PFSK-1 (cell line): ENCODE data around the gene OR5A1.

Experiments
- FOXP2 ChIP-seq: optimal IDR thresholded peaks from 2 replicates; pipeline ENCODE3; 2011; ENCODE audit warnings: borderline replicate concordance, control low read depth, inconsistent platforms; ENCODE audit not compliant: insufficient read depth; ENCODE audit errors: extremely low read length, extremely low read depth
- POLR2AphosphoS5 ChIP-seq: IDR thresholded peaks from 2 replicates; pipeline ENCODE4 v1.6.1; 2012; ENCODE audit warnings: low read depth, mild to moderate bottlenecking, control low read depth, low read length, moderate library complexity
- REST ChIP-seq, 2 experiments: IDR thresholded peaks; 2 replicates each; pipeline versions ENCODE4 v1.6.1 to v1.8.0; 2011 to 2012; ENCODE audit warnings: low read depth in 2 of 2, low read length in 2 of 2, control low read depth in 1 of 2, inconsistent platforms in 1 of 2, mild to moderate bottlenecking in 1 of 2, moderate library complexity in 1 of 2; ENCODE audit not compliant: insufficient read depth in 1 of 2
- SIN3A ChIP-seq: IDR thresholded peaks from 2 replicates; pipeline ENCODE4 v1.6.1; 2012; ENCODE audit warnings: mild to moderate bottlenecking, low read length, moderate library complexity, borderline replicate concordance; ENCODE audit not compliant: insufficient read depth
- TAF1 ChIP-seq: IDR thresholded peaks from 2 replicates; pipeline ENCODE4 v1.6.1; 2012; ENCODE audit warnings: low read length, control low read depth, borderline replicate concordance; ENCODE audit not compliant: insufficient read depth

OR5A1 gene

DNA sequence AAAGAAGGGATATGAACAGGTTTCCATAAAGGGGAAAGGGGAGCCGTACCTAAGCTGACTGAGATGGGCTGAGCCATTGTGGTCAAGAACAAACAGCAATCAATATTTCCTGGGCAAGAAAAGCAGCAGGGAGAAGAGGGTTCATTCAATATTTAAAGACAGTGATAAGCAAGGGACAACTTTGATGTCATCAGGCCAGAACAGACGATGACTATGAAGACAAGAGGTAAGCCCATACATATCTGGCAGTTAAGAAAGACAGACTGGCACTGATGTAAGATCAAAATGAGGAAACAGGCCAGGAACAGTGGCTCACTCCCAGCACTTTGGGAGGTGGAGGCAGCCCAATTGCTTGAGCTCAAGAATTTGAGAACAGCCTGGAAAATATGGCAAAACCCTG lies 12.4 kb upstream of the OR5A1 start:
- no peak for TF ChIP-seq POLR2AphosphoS5
- TF ChIP-seq SIN3A: no peak
- no peak for TF ChIP-seq FOXP2
- TF ChIP-seq REST (IDR thresholded peaks at IDR 0.05; ENCODE audit: insufficient read depth in 1 of 2, low read depth in 2 of 2, low read length in 2 of 2): no peak
- TF ChIP-seq TAF1: no peak

GRCh38 chr11:59425131-59425530 lies 11.1 kb upstream of the OR5A1 start:
- TF ChIP-seq POLR2AphosphoS5 (no peak), TAF1 (no peak), FOXP2 (no peak), REST (IDR thresholded peaks at IDR 0.05; ENCODE audit: insufficient read depth in 1 of 2, low read depth in 2 of 2, low read length in 2 of 2) (no peak), SIN3A (no peak)

DNA sequence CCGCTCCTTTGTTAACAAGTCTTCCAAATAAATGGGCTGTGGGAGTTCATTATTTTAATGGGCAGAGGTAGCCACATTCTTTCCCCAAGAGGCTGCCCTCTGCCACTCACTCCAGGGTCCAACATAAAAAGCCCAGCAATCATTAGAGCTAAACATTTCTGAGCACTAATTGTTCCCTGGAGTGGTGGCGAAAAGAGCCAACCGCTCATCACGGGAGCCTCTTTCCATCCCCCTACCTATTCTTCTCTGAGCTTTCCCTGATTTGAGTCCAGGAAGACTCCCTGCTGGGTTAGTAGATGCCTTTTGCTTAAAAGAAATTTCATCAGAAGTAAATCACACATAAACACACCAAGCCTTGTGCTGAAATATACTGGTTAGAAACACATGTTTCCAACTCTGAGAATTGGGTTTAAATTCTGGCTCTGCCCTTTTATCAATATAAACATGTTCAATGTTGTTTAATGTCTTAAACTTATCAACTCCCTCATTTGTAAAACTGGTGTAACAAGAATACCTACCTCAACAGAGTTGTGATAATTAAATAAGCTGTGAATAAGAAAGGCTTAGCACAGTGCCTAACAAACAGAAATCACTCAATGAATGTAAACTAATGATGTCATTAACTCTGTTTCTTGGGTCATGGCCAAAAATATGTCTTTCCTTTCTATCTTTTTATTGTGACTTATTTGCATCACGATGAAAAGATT lies 9.8 kb upstream of the OR5A1 start, which contains the start of gene OR5A2:
Gene OR5A2, minus strand, starts transcription at position 53 of the 707 bp plus-strand sequence. CDS start 3,460 bp downstream, outside the sequence.
- TF ChIP-seq TAF1 (no peak), SIN3A (no peak), REST (IDR thresholded peaks at IDR 0.05; ENCODE audit: insufficient read depth in 1 of 2, low read depth in 2 of 2, low read length in 2 of 2) (no peak), FOXP2 (no peak), POLR2AphosphoS5 (no peak)

DNA sequence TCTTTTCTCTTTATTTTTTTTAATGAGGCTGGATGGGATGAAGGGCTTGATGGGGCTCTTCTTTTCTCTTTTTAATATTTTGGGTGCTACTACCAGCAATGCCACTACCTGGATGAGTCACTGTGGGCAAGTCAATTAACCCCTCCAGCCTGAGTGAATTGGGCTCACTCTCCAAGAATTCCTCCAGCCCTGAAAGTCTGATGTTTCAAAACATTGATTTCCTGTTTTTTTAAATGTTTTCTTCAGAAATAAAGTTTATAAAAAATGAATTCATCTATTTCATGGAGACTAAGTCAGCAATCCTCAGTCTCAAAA lies 9.2 kb upstream of the OR5A1 start:
- TF ChIP-seq REST (IDR thresholded peaks at IDR 0.05; ENCODE audit: insufficient read depth in 1 of 2, low read depth in 2 of 2, low read length in 2 of 2) (no peak), FOXP2 (no peak), SIN3A (no peak), POLR2AphosphoS5 (no peak), TAF1 (no peak)

DNA sequence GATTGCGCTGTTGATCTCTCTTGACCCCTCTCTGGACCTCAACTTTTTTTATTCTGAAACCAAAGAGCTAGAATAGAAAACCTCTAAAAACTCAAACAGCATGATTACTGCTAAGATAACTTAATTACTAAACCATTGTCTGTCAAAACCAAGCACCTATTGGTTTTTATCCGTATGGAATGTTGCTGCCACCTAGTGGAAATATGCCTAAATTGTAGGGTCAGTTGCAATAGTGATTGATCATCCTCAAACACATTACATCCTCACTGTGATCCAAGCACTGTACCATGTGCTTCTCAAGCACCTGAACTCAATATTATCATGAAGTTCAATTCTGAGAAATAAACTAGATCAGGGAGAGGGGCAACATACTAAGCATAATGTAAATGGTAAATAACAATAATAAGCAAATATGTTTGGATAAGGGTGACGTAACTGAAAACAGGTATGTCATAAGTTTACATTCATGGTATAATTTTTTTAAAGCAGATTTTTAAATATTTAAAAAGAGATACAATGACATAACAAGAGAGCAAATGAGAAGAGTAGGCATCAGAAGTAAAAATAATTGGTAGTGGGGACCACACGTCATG lies 6.2 kb upstream of the OR5A1 start:
- TF ChIP-seq TAF1 (no peak), REST (IDR thresholded peaks at IDR 0.05; ENCODE audit: insufficient read depth in 1 of 2, low read depth in 2 of 2, low read length in 2 of 2) (no peak), SIN3A (no peak), FOXP2 (no peak), POLR2AphosphoS5 (no peak)
